Measurements from ENCODE around the gene APLP2. TPM values are rescaled to one million over a fixed set of nuclear protein-coding genes. Genes with fewer than 3 reads are reported as not detected.

APLP2 gene
- total RNA-seq, 6 donors from 2014 or later, result 249 to 939 (median 653) TPM

DNA sequence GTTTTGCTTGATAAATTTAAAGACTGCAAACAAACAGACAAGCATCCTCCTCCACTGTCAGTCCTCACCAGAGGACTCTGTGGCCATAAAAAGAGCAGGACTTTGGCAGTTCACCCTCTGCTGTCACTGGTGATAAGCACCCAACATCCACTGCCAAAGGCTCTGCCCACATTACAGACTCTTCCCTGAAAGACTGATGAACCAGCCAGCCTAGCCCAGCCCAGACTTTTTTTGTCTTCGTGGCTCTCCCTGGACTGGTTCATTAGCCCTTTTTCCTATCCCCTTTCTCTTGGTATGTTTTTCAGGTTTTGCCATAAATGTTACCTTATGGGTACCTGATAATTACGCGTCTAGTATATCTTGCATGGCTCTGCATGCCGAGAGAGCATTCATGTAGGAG is 104.9 kb downstream of the APLP2 start:
- ATAC-seq (ENCODE audit: low FRiP score in 2 of 2) (no peak), DNase-seq (no peak)
- peaks cover 6 to 16% (median 14%) of the 10 kb centered on the region in 4 donors for H3K4me1 ChIP-seq
- no peak overlapping the region for H3K4me3 ChIP-seq
- H3K36me3 ChIP-seq, result no peaks in the 10 kb centered on the region
- no peaks in the 10 kb centered on the region for H3K27me3 ChIP-seq
- H3K9me3 ChIP-seq, result peaks cover 0 to 10% (median 3%) of the 10 kb centered on the region in 4 donors
- TF ChIP-seq, protein P1, sequence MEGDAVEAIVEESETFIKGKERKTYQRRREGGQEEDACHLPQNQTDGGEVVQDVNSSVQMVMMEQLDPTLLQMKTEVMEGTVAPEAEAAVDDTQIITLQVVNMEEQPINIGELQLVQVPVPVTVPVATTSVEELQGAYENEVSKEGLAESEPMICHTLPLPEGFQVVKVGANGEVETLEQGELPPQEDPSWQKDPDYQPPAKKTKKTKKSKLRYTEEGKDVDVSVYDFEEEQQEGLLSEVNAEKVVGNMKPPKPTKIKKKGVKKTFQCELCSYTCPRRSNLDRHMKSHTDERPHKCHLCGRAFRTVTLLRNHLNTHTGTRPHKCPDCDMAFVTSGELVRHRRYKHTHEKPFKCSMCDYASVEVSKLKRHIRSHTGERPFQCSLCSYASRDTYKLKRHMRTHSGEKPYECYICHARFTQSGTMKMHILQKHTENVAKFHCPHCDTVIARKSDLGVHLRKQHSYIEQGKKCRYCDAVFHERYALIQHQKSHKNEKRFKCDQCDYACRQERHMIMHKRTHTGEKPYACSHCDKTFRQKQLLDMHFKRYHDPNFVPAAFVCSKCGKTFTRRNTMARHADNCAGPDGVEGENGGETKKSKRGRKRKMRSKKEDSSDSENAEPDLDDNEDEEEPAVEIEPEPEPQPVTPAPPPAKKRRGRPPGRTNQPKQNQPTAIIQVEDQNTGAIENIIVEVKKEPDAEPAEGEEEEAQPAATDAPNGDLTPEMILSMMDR (IDR thresholded peaks at IDR 0.05), result no peak
- TF ChIP-seq POLR2A (IDR thresholded peaks at IDR 0.05) (no peak), POLR2AphosphoS5 (IDR thresholded peaks at IDR 0.05) (no peak), EP300 (IDR thresholded peaks at IDR 0.05) (no peak)
- 96 to 97% methylated on average over 4 of the region's 4 CpGs for WGBS, 2 donors
- H3K27ac ChIP-seq, result no peak overlapping the region

GRCh38 chr11:130175898-130176297 is 106.2 kb downstream of the APLP2 start:
- no peak overlapping the region for H3K27ac ChIP-seq
- H3K36me3 ChIP-seq, result no peaks in the 10 kb centered on the region
- 68 to 72% methylated on average over 5 of the region's 5 CpGs for WGBS, 2 donors
- DNase-seq (no peak), ATAC-seq (ENCODE audit: low FRiP score in 2 of 2) (no peak)
- TF ChIP-seq, protein P1 (IDR thresholded peaks at IDR 0.05), result no peak
- TF ChIP-seq EP300 (IDR thresholded peaks at IDR 0.05) (no peak), POLR2AphosphoS5 (IDR thresholded peaks at IDR 0.05) (no peak), POLR2A (IDR thresholded peaks at IDR 0.05) (no peak)
- peaks cover 11 to 28% (median 26%) of the 10 kb centered on the region in 4 donors for H3K4me1 ChIP-seq
- H3K27me3 ChIP-seq, result no peaks in the 10 kb centered on the region
- H3K9me3 ChIP-seq, result peaks cover 0 to 10% (median 3%) of the 10 kb centered on the region in 4 donors
- no peak overlapping the region for H3K4me3 ChIP-seq

DNA sequence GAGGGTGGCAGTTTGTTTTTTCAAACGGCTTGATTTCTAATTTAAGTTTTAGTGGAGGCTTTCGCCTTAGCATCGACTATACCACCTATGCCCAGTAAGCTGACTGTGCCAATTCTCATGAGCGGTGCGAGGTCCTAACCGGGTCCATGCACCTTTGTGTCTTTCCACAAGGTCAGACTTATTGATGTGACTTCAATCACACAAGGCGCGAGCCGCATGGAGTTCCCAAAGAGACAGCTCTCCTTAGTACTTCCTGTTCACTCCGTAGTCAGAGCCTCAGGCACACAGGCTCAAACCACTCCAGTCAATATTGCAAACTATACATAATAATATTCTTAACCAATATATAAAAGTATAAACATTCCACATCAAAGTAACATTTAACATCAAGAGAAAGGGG is 108.1 kb downstream of the APLP2 start:
- H3K36me3 ChIP-seq, result no peaks in the 10 kb centered on the region
- no peak overlapping the region for H3K27ac ChIP-seq
- DNase-seq, result no peak
- WGBS, 2 donors, result 90 to 94% methylated on average over 10 of the region's 10 CpGs
- H3K27me3 ChIP-seq, result no peaks in the 10 kb centered on the region
- no peak for TF ChIP-seq EP300 (IDR thresholded peaks at IDR 0.05)
- TF ChIP-seq, protein P1 (IDR thresholded peaks at IDR 0.05), result no peak
- no peak for TF ChIP-seq POLR2AphosphoS5 (IDR thresholded peaks at IDR 0.05)
- TF ChIP-seq POLR2A (IDR thresholded peaks at IDR 0.05), result no peak
- H3K9me3 ChIP-seq, result peaks cover 0 to 10% (median 3%) of the 10 kb centered on the region in 4 donors
- H3K4me3 ChIP-seq, result no peak overlapping the region
- H3K4me1 ChIP-seq, result peaks cover 17 to 44% (median 41%) of the 10 kb centered on the region in 4 donors
- ATAC-seq (ENCODE audit: low FRiP score in 2 of 2), result no peak

GRCh38 chr11:130178441-130179339 is 109.0 kb downstream of the APLP2 start:
- ATAC-seq (ENCODE audit: low FRiP score in 2 of 2), result no peak
- no peak for DNase-seq
- no peaks in the 10 kb centered on the region for H3K36me3 ChIP-seq
- H3K27me3 ChIP-seq, result no peaks in the 10 kb centered on the region
- 53 to 56% methylated on average over 12 to 16 of the region's 16 CpGs for WGBS, 2 donors
- H3K4me3 ChIP-seq, result no peak overlapping the region
- H3K9me3 ChIP-seq, result peaks cover 0 to 10% (median 3%) of the 10 kb centered on the region in 4 donors
- TF ChIP-seq POLR2AphosphoS5 (IDR thresholded peaks at IDR 0.05) (no peak), POLR2A (IDR thresholded peaks at IDR 0.05) (no peak), EP300 (IDR thresholded peaks at IDR 0.05) (no peak)
- TF ChIP-seq, protein P1 (IDR thresholded peaks at IDR 0.05), result no peak
- peak overlapping the region in 1 of 4 donors; percentile 60 for H3K27ac ChIP-seq
- peaks cover 17 to 44% (median 41%) of the 10 kb centered on the region in 4 donors for H3K4me1 ChIP-seq
